Liver (tissue), 3 donors: ENCODE data around the gene DNAJC15.

Experiments
- ATF3 ChIP-seq: IDR thresholded peaks from 2 replicates; pipeline ENCODE4 v1.6.1; 2016; ENCODE audit warnings: antibody characterized with exemption
- CTCF ChIP-seq: fragments of 150-350 bp; IDR thresholded peaks from 2 replicates; pipeline ENCODE4 v1.5.1; 2017; ENCODE audit warnings: improper control_type of control experiment, low read depth, low read length; ENCODE audit not compliant: missing input control
- EGR1 ChIP-seq, 2 donors: IDR thresholded peaks; 2 replicates each; pipeline ENCODE4 v1.6.1; 2016 to 2018; ENCODE audit warnings: antibody characterized with exemption in 2 of 2, low read depth in 2 of 2
- GABPA ChIP-seq, 2 donors: IDR thresholded peaks in 1 of 2; conservative IDR thresholded peaks in 1 of 2; 2 replicates each; pipeline ENCODE4 v1.6.1; 2016; ENCODE audit warnings: antibody characterized with exemption in 2 of 2, mild to moderate bottlenecking in 1 of 2, moderate library complexity in 1 of 2
- JUND ChIP-seq, 2 donors: IDR thresholded peaks; 2 replicates each; pipeline ENCODE4 v1.6.1; 2016; ENCODE audit warnings: antibody characterized with exemption in 2 of 2
- MAX ChIP-seq: IDR thresholded peaks from 2 replicates; pipeline ENCODE4 v1.6.1; 2016; ENCODE audit warnings: antibody characterized with exemption
- RAD21 ChIP-seq, 2 donors: IDR thresholded peaks; 2 replicates each; pipeline ENCODE4 v1.6.1; 2016; ENCODE audit warnings: antibody characterized with exemption in 2 of 2, mild to moderate bottlenecking in 2 of 2
- REST ChIP-seq: IDR thresholded peaks from 2 replicates; pipeline ENCODE4 v1.6.1; 2016; ENCODE audit warnings: antibody characterized with exemption, mild to moderate bottlenecking
- SP1 ChIP-seq: IDR thresholded peaks from 2 replicates; pipeline ENCODE4 v1.6.1; 2018; ENCODE audit warnings: antibody characterized with exemption, mild to moderate bottlenecking
- TAF1 ChIP-seq: conservative IDR thresholded peaks from 2 replicates; pipeline ENCODE4 v1.6.1; 2016; ENCODE audit warnings: antibody characterized with exemption, mild to moderate bottlenecking
- YY1 ChIP-seq: IDR thresholded peaks from 2 replicates; pipeline ENCODE4 v1.6.1; 2016; ENCODE audit warnings: antibody characterized with exemption, mild to moderate bottlenecking
- ZBTB33 ChIP-seq: IDR thresholded peaks from 2 replicates; pipeline ENCODE4 v1.6.1; 2016; ENCODE audit warnings: antibody characterized with exemption
- donor health status: healthy.
- donor health status: healthy.

- TF ChIP-seq YY1 (no peak), CTCF (no peak), MAX (no peak), RAD21 (IDR thresholded peaks at IDR 0.05) (no peak), SP1 (no peak), EGR1 (IDR thresholded peaks at IDR 0.05; ENCODE audit: low read depth in 2 of 2) (no peak), JUND (IDR thresholded peaks at IDR 0.05) (no peak), ATF3 (no peak), TAF1 (no peak), GABPA (IDR thresholded peaks at IDR 0.05 in 1 of 2, conservative IDR thresholded peaks at IDR 0.05 in 1 of 2) (no peak), ZBTB33 (no peak), REST (no peak)
Measured at GRCh38 chr13:43143591-43143990, 120.2 kb downstream of the DNAJC15 start.
